Subcutaneous abdominal adipose tissue (tissue), 5 donors: Measurements from ENCODE around the gene SYNGR1.
"Not testable (repeated sequence)": the region's sequence is repeated elsewhere in the genome, so short reads cannot be mapped to it uniquely, and the experiment has no call there.

Experiments
- H3K27ac ChIP-seq: one replicate; pipeline ENCODE4 v1.7.0; 2013; ENCODE audit warnings: low read depth, mild to moderate bottlenecking, inconsistent platforms, low read length, moderate library complexity
- H3K27me3 ChIP-seq, 5 donors: one replicate each; pipeline ENCODE4 v1.7.0; 2013; ENCODE audit warnings: low read length in 5 of 5, inconsistent platforms in 1 of 5; ENCODE audit not compliant: control insufficient read depth in 5 of 5, insufficient read depth in 4 of 5
- H3K36me3 ChIP-seq, 5 donors: one replicate each; pipeline ENCODE4 v1.7.0; 2013; ENCODE audit warnings: low read length in 5 of 5; ENCODE audit not compliant: control insufficient read depth in 5 of 5, insufficient read depth in 5 of 5
- H3K4me1 ChIP-seq, 5 donors: one replicate each; pipeline ENCODE4 v1.7.0; 2013; ENCODE audit warnings: low read length in 5 of 5, mild to moderate bottlenecking in 3 of 5, moderate library complexity in 1 of 5; ENCODE audit not compliant: control insufficient read depth in 5 of 5, insufficient read depth in 5 of 5
- H3K4me3 ChIP-seq, 5 donors: one replicate each; pipeline ENCODE4 v1.7.0; 2013; ENCODE audit warnings: low read length in 5 of 5, low read depth in 1 of 5
- H3K9ac ChIP-seq, 5 donors: one replicate each; pipeline ENCODE4 v1.7.0; 2013; ENCODE audit warnings: low read length in 5 of 5, mild to moderate bottlenecking in 4 of 5, moderate library complexity in 3 of 5
- H3K9me3 ChIP-seq, 5 donors: one replicate each; pipeline ENCODE4 v1.7.0; 2013; ENCODE audit warnings: low read length in 5 of 5; ENCODE audit not compliant: control insufficient read depth in 5 of 5
- donor health status: healthy.
- donor health status: healthy.
- donor health status: healthy.
- donor health status: healthy.
- donor health status: healthy.

SYNGR1 gene

DNA sequence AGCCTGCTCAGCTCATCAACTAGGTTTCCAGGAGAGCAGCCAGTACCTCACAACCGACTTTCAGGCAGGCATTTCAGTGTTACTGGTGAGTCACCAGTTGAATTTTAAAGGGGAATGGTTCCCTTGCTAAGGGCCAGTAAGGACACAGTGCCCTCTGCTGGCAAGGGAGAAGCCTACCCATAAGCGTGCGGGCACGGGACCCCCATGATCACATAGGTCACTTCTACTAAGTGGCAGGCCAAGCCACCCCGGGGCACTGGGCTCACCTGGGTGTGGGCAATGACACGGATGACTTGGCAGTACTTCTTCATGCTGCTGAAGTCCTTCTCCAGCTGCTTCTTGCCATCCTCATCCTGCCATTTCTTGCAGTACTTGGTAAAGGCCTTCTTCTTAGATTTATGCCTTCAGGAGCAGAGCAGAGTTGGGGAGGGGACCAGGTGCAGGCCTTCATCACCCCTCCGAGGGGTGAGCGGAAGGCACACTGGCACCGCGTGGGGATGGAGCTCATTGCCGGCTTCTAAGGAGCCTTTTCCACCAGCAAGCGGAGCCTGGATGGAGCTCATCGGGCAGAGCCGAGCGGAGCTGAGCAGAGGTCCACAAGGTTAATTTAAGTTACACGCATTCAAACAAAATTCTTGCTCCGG, 33.2 kb upstream of the SYNGR1 start:
- Histone ChIP-seq H3K4me1 (peaks cover 11 to 52% (median 39%) of the 10 kb centered on the region in 5 donors), H3K27ac (peak overlapping the region; percentile 95), H3K27me3 (no peaks in the 10 kb centered on the region), H3K9ac (peak overlapping the region in 1 of 5 donors; percentile 30), H3K36me3 (peaks cover 6 to 68% (median 64%) of the 10 kb centered on the region in 5 donors), H3K9me3 (no peaks in the 10 kb centered on the region), H3K4me3 (peak overlapping the region in 4 of 5 donors; percentile 27 to 53 (median 40))

DNA sequence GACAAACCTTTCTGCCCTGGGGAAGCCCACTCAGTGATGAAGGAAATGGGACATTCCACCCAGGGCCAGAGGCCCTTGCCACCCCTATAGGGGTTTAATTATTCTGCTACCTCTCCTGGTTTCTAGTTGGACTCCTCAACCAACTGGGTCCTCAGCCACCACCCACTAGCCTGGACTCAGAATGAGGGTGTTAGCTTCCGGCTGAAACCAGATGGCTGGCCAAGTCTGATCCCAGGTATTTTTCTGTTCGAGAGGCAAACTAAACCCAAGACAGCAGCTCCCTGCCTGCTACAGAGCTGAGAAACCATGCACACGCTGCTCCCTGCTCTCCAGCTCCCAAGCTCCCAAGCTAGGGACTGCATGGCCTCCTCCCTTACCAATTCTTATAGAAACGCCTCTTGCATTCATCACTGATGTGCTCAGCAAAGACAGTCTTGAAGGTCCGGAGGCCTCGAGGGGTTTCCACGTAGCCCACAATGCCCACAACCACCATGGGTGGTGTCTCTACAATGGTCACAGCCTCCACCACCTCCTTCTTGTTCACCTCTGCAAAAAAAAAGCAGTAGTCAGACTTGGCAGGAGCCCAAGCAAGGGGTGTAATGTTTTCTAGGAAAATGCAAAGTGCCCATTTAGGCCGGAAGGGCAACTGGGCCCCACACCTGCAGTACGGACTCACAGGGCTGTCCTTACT, 32.6 kb upstream of the SYNGR1 start:
- Histone ChIP-seq H3K4me1 (peaks cover 11 to 52% (median 39%) of the 10 kb centered on the region in 5 donors), H3K4me3 (peak overlapping the region; percentile 90 to 95 (median 91))

DNA sequence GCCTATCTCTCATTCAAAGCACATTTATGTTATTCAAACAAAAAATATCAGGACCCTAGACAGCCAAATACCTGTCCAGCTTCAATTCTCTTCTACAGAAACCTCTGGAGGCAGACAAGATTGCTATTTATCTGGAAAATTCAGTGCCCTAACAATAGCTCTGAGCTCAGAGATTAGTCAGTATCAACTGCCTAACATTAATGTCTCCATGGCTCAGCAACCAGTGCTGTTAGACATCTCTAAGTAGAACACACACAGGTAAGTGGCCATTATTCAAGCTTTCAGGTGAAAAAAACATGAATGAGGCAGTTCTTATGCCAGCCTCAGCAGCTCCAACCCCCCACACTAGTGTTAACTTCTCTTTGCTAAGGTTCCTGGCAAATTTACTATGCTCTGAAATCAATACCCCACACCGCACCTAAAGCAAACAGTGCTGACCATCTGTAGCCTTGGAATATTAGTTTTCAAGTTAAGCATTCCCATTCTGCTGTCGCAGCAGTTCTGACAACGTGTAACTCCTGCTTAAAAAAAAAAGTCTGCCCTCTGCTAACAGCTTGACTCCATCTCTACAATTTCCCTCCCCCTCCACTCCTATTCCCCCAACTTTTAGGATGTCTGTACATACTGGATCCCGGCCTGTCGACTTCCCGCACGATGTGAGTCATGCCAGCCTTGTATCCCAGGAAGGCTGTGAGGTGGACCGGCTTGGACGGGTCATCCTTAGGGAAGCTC, 31.9 kb upstream of the SYNGR1 start:
- H3K9me3 ChIP-seq, result no peaks in the 10 kb centered on the region
- peak overlapping the region; percentile 85 to 97 (median 96) for H3K9ac ChIP-seq
- peaks cover 6 to 55% (median 50%) of the 10 kb centered on the region in 5 donors for H3K36me3 ChIP-seq
- H3K4me1 ChIP-seq, result peaks cover 11 to 52% (median 39%) of the 10 kb centered on the region in 5 donors
- peak overlapping the region; percentile 95 for H3K27ac ChIP-seq
- H3K4me3 ChIP-seq, result peak overlapping the region; percentile 90 to 95 (median 91)
- H3K27me3 ChIP-seq, result no peaks in the 10 kb centered on the region

More for the DNA sequence above, 32.6 kb upstream of the SYNGR1 start:
- Histone ChIP-seq H3K27me3 (no peaks in the 10 kb centered on the region), H3K9ac (peak overlapping the region in 4 of 5 donors; percentile 85 to 97 (median 96)), H3K9me3 (no peaks in the 10 kb centered on the region), H3K36me3 (peaks cover 6 to 62% (median 57%) of the 10 kb centered on the region in 5 donors), H3K27ac (peak overlapping the region; percentile 95)

DNA sequence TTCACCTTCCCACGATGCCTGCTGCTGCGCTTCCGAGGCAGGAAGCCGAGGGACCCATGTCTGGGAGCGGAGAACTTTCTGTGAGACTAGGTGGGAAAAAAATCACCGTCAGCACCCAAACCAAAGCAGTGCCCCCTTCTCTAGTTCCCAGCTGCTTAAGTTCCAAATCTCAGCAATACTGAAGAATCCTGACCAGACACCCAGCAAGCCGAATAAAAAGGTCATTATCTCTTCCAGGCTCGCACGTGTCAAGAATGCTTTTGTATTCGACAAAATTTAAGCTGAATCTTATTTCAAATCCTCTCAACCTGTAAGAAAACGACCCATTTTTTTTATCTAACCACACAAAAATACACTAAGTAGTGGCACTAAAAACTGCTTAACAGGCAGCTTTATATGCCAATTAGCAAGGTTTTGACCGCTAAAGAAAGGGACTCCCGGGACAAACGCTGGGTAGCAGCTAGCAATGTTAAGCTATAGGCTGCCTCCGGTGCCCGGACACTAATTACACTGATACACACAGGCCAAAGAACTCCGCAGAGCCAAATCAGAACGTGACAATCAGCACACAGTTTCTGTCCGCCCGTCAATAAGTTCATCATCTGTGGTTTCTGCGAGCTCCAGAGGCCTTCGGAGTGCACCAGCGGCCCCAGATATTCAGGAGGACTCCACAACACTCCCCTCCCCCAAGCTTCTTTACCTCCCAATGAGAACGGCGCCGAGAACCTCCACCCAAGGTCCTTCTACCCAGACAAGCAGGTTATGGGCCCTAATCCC, 31.1 kb upstream of the SYNGR1 start:
- Histone ChIP-seq H3K9me3 (no peaks in the 10 kb centered on the region), H3K36me3 (peaks cover 6 to 47% (median 42%) of the 10 kb centered on the region in 5 donors), H3K27ac (peak overlapping the region; percentile 95), H3K9ac (peak overlapping the region; percentile 85 to 97 (median 96)), H3K27me3 (no peaks in the 10 kb centered on the region), H3K4me3 (peak overlapping the region; percentile 90 to 95 (median 91)), H3K4me1 (peaks cover 11 to 52% (median 39%) of the 10 kb centered on the region in 5 donors)

DNA sequence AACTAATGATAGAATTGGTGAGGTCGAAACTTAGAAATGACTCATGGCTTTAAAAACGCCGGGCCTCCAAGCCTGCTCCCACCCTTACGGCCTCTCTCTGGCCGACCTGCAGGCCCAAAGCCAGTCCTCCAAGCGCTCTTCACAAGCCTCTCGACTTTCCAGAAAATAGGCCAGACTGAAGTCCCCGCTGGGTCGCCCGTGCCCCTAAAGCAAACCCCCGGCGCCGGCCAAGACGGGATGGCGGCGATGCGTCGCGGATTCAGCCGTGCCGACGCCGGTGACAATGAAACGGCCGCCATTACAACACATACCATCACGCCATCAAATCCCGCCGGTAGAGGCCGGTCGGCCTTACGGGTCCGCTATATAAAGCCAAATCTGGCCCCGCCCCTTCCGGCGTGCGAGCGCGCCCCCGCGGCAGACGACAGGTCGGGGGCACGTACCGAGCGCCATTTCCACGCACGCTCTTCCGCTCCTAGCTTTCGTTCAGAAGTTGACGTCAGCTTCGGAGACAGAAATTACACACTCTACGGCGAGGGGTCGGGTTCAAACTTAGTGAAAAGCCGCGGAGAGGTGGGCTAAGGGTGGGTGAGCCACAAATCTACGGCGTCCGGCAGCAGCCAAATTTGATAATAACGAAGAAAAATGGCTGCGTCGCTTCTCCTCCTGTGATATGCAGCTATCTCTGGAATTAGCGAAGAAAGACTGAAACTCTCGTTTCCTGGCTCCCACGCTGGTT, 30.3 kb upstream of the SYNGR1 start, which contains the start of gene RPL3:
RPL3 (minus strand) TSS at position 340 of the 739 bp plus-strand sequence; CDS start at position 314, 26 bp downstream.
- Histone ChIP-seq H3K4me1 (peaks cover 11 to 52% (median 39%) of the 10 kb centered on the region in 5 donors), H3K4me3 (peak within 1 kb of the TSS; percentile 90 to 96 (median 93)), H3K27me3 (no peaks in the 10 kb centered on the region)

DNA sequence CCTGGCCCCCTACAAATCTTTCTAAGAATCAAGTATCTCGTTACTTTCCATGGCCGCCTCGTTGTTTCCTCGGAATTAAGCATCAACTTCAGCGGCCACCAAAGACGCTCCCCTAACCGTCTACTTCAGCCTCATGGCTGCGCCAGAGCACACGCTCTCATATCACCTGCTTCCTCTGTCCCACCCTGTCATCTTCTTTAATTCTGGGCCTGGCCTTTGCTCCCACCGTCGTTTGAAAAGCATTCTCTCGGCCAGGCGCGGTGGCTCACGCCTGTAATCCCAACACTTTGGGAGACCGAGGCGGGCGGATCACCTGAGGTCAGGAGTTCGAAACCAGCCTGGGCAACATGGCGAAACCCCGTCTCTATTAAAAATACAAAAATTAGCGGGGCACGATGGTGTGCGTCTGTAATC, 29.2 kb upstream of the SYNGR1 start:
- Histone ChIP-seq H3K4me3 (peak overlapping the region in 2 of 5 donors; percentile 90 to 91), H3K36me3 (peaks cover 4 to 28% (median 23%) of the 10 kb centered on the region in 5 donors), H3K4me1 (peaks cover 11 to 40% (median 35%) of the 10 kb centered on the region in 5 donors), H3K27ac (peak overlapping the region; percentile 95)
- not testable (repeated sequence) for H3K9me3 ChIP-seq, H3K9ac ChIP-seq, H3K27me3 ChIP-seq

More for the DNA sequence above, 30.3 kb upstream of the SYNGR1 start, which contains the start of gene RPL3:
- H3K9ac ChIP-seq, result peak within 1 kb of the TSS; percentile 96 to 98 (median 97)
- peak within 1 kb of the TSS; percentile 95 for H3K27ac ChIP-seq
- peaks cover 6 to 39% (median 35%) of the 10 kb centered on the region in 5 donors for H3K36me3 ChIP-seq
- no peaks in the 10 kb centered on the region for H3K9me3 ChIP-seq

DNA sequence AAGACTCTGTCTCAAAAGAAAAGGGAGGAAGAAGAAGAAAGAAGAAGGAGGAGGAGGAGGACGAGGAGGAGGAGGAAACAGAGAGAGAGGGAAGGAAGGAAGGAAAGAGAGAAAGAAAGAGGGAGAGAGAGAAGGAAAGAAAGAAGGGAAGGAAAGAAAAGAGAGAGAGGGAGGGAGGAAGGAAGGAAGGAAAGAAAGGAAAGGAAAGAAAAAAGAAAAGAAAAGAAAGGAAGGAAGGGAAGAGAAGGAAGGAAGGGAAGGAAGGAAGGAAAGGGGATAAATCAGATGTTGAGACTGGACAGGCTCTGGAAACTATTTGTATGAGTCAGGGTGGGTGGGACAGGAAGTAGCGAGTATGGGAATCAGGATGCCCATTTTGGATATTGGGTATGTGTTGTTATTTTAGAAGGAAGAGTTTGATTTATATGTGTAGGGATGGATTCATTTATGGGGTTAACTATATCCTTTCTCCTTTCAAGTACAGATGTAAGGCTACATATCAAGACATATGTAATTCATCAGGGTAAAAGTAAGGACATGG, 24.3 kb upstream of the SYNGR1 start:
- Histone ChIP-seq H3K4me1 (peaks cover 0 to 8% (median 2%) of the 10 kb centered on the region in 5 donors), H3K9me3 (no peaks in the 10 kb centered on the region), H3K4me3 (no peak overlapping the region), H3K9ac (no peak overlapping the region), H3K27ac (no peak overlapping the region), H3K36me3 (no peaks in the 10 kb centered on the region), H3K27me3 (no peaks in the 10 kb centered on the region)

DNA sequence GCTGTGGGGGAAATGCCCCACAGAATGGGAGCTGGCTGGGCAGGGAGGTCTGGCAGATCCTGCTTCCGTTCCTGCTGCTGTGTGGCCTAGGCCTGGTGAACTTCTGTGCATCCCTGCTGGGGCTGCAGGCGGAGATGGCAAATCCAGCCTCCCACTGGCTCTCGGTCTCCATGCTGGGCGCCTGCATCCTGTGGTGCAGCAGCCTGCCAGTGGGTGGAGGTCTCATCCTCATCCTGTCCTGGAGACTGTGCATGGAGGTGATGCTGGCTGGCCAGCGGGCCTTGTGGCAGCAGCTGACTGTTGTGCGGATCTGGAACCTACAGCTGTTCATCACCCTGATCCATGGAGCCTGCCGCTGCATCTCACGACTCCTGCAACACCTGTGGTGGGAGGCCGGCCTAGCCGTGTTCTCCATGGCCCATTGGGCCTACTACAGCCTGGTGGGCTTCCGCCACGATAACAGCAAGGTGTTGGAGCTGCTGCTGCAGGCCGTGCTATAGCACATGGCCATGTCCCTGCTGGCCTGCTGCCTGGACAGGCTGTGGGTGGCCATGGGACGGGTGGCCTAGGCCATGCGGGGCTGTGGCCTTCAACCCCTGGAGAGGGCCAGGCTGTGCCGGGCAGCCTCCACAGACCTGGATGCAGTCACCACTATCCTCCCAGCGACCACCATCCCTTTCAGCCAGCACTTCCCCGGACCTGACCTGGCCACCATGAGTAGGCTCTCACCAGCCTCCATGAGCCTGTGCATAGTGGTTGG, 21.6 kb upstream of the SYNGR1 start:
- H3K9me3 ChIP-seq, result no peaks in the 10 kb centered on the region
- no peak overlapping the region for H3K27ac ChIP-seq
- H3K4me3 ChIP-seq, result no peak overlapping the region

More for the DNA sequence above, 21.6 kb upstream of the SYNGR1 start:
- Histone ChIP-seq H3K27me3 (no peaks in the 10 kb centered on the region), H3K9ac (no peak overlapping the region), H3K36me3 (no peaks in the 10 kb centered on the region), H3K4me1 (peaks cover 0 to 12% (median 3%) of the 10 kb centered on the region in 5 donors)
